HG02642 (cell line): ENCODE data around the gene PCP4L1.
"Not testable (repeated sequence)": the region's sequence is repeated elsewhere in the genome, so short reads cannot be mapped to it uniquely, and the experiment has no call there.

Experiments
- ATAC-seq: cut with Tn5 transposase; IDR thresholded peaks from one replicate; pipeline ENCODE4 v1.9.1; 2021; ENCODE audit warnings: mild to moderate bottlenecking; ENCODE audit not compliant: unreplicated experiment, poor library complexity

The PCP4L1 gene

DNA sequence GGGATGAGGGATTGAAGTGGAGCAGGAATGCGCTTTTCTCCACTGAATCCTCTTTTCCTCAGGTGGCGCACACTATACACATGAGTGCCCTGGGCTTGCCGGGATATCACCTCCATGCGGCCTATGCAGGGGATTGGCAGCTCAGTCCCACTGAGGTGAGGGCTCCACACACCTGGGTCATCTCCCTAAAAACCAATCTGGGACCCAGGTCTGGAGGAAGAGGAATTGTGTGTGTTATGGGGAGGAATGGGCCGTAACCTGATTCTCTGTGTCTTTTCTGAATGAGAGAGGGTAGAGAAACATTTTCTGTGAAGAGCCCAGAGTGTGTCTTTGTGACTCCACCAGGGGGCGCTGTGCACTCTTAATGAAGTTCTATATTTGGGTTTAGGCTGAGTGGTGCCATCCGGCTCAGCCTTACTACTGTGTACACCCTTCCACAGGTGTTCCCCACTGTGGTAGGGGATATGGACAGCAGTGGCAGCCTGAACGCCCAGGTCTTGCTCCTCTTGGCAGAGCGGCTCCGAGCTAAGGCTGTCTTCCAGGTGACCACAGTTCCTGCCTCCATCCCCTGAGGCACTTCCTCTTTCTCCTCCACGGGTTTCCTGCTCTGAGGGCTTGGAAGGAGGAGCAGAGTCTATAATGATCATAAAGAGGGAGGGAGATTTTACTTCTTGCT, 31.2 kb upstream of the PCP4L1 start:
- ATAC-seq = peak; percentile 44

DNA sequence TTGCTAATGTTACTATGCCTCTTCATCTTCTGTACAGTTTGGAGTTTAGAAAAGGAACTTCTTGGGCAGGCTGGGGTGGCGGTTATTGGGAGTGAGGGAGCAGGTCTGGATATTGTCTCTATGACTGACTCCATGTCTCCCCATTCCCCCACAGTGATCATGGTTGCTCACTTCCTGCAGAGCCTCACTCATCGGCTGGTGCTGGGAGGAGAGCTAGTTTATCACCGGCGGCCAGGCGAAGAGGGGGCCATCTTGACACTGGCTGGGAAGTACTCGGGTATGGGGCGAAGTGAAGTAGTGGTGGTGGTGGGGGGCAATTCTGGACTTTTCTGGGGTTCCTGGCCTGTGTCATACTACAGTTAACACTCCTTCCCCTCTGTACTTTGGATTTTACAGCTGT, 30.5 kb upstream of the PCP4L1 start:
- ATAC-seq = no peak

DNA sequence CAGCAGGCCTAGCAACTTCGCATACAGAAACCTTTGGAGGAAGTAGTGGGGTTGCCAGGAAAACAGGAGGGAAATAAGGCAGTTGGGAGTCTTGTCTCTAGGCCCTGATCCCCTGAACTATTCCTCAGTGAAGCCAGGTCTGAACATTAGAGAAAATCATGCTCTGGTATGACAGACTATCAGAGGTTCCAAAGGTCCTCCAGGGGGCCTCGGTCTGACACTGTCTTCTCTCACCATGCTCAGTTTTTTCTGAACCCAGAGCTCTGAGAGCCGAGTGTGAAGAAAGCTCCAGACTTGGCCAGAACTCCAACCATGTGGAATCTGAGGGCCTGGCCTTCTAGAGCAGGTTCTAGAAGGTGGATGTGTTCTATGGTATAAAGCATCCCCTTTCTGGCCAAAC, 28.6 kb upstream of the PCP4L1 start:
- no peak for ATAC-seq

DNA sequence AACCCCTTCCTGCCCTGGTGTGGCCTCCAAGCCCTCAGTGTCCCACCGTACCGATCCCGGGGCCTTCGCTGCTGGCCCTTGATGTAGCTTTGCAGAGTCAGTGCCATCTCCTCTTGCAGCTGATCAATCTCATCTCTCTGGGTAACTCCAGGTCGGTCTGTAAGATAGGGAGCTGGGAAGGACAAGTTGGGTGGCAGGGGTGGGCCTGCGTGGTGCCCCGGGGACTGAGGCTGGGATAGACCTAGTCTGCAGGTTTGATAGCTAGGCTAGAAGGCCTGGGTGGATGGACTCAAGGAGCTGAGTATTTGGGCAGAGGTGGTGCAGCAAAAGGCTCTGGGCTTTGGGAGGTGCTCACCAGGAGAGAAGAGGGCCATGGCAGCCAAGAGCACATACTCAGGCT, 27.8 kb upstream of the PCP4L1 start:
- no peak for ATAC-seq

DNA sequence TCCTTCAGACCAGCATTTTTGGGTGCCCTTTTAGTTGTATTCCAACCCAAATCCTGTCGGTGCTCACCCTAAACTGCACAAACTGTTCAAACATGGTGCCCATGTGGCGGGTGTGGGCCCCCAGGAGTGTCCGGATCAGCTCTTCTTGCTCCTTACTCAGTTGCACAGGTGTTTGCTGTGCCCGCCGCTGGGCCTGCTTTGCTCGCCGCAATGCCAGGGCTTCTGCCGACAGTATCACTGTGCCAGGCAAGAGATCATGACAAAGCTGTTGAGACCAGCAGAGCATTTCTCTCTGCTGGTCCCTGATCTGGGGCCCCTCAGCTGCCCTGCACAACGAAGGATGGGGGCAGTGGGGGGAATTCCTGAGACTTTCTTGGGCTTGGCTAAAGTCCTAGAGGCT, 25.4 kb upstream of the PCP4L1 start:
- ATAC-seq = no peak

DNA sequence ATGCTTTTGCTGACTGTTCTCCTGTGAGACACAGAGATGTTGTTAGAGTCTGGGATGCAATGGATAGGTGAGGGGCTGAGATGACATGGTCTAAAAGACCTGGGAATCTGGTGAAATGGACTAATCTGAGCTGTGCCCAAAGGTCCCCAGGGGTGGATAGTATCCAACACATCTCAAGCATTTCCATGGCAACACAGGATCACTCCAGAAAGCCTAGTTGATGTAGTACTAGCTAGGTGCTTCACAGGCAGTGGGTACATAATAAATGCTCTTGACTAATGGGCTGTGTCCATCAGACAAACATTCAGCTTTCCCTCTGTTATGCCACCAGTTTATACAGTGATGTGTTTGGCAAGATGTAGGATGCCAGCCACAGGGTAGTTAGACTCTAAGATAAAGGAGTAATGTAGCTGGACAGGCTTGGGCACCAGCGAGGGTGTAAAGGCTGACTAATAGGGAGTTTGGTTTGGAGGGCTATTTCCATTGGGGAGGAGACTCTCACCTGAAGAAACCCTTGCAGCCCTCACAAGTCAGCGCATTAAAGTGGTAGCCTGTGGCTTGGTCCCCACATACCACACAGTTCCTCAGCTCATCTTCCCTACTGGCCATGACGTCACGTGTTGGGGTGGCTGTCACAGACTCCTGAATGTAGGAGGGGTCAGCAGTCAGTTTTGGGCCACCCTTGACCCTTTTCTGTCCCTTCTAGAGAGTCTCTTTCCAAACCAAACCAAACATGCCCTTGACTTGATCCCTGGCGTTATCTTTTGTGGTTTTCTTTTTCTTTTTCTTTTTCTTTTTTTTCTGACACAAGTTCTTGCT, 22.4 kb upstream of the PCP4L1 start:
- ATAC-seq = no peak

DNA sequence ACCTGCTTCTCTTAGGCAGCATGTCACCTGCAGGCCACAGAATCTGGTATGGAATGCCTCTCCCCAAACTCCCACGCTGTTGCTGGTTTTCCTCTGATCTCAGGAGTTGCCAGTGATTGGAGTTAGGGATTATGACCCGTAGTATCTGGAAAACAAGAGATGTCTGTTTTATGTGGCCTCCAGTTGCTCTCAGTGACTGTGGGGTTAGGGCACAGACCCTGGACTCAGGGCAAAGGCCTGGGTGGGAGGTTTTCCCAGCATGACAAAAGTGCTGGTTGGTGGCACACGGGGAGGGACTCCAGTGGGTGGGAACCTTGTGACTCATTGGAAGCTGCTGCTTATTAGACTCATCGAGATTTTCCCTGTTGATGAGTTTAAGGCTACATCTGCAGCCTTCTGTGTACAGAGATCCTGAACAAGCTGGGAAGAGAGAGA, 20.5 kb upstream of the PCP4L1 start, which contains the start of gene NR1I3:
NR1I3 (minus strand) TSS at position 165 of the 435 bp plus-strand sequence. CDS start 1,638 bp downstream, outside the sequence.
- no peak for ATAC-seq

DNA sequence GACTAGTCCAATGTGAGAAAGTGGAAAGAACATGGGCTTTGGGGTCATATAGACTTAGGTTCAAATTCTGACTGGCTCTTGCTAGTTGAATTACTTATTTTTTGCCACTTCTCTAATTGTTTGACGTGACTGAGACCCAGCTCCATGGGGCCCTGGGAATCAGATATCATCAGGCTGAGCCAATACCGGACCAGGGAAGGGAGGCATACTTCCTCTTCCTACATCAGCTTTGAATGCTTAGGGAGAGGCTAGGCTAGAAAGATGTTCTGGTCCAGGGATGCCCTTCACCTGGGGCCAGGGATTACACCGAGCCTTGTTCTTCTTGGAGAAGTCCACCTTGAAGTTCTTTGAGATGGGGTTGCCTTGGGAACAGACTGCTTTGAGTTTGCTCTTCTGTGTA, 16.9 kb upstream of the PCP4L1 start:
- no peak for ATAC-seq

DNA sequence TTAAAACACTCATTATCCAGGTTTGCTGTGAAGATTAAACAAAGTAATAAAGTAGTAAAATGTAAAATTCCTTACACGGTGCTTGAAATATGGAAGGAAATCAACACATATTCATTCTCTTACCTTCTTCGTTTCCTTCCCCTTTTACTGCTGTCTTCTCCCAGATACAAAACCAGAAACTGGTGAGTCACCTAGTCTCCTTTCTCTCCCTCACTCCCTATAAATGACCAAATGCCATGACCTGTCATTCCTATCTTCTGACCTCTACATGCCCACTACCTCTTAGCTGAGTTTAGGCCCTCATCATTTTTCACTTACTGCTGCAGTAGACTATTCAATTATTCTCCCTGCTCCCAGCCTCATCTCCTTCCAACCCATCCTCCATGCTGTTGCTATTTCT, 16.2 kb upstream of the PCP4L1 start:
- ATAC-seq = no peak

DNA sequence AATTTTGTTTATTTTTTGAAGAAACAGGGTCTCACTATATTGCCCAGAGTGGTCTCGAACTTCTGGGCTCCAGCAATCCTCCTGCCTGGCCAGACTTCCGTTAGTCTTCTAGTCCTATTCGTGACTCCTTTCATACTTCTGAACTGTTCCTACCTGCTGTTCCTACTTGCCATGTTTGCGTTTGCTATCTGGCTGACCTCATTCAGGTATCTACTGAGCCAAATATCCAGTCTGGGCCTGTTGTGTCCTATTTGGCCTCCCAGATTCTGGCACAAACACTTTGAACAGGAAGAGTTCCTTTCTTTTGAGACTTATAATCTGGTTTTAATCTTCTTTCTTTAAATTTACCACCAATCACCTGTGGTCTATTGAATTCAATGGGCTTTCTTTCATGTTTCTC, 13.7 kb upstream of the PCP4L1 start:
- no peak for ATAC-seq

DNA sequence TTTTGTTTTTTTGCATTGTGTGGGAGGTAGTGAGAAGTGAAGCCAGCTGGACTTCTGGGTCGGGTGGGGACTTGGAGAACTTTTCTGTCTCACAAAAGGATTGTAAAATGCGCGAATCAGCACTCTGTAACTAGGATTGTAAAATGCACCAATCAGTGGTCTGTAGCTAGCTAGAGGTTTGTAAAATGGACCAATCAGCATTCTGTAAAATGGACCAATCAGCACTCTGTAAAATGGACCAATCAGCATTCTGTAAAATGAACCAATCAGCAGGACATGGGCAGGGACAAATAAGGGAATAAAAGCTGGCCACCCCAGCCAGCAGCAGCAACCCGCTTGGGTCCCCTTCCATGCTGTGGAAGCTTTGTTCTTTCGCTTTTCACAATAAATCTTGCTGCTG, 8.4 kb upstream of the PCP4L1 start:
- not testable (repeated sequence) for ATAC-seq

DNA sequence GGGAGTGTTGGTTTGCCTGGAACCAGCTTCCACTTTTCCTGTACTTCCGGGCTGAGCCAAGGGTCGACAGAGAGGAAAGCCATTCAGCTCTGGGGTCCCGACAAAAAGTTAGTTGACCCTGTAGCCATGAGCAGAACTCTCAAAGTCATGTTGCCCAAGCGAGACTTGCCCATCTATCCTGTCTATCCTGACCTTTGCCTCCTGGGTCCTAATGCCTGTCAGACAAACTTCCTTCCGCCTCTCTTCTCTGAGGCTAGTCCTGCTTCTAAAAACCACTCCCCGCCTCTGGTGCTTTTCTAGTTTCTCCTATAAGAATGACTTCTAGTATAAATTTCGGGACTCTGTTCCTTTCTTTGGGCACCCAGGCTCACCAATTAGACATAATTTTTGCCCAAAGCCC, 7.7 kb upstream of the PCP4L1 start:
- no peak for ATAC-seq

DNA sequence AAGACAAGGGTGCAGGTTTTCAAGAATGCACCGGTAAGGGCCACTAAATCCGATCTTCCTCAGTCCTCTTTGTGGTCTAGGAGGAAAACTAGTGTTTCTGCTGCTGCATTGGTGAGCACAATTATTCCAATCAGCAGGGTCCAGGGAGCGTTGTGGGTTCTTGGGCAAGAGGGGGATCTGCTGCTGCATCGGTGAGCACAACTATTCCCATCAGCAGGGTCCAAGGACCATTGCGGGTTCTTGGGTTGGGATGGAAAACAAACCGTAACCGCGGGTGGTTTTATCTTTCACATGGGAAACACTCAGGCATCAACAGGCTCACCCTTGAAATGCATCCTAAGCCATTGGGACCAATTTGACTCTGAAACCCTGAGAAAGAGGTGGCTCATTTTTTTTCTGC, 7.0 kb upstream of the PCP4L1 start:
- ATAC-seq = no peak

DNA sequence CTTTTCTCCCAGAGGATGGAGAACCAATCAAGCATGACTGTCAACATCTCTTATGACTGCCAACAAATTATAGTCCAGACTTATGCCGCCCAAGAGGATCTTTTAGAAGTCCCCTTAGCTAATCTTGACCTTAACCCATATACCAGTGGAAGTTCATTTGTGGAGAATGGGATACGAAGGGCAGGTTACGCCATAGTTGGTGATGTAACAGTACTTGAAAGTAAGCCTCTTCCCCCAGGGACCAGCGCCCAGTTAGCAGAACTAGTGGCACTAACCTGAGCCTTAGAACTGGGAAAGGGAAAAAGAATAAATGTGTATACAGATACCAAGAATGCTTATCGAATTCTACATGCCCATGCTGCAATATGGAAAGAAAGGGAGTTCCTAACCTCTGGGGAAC, 3.2 kb upstream of the PCP4L1 start:
- ATAC-seq = not testable (repeated sequence)

DNA sequence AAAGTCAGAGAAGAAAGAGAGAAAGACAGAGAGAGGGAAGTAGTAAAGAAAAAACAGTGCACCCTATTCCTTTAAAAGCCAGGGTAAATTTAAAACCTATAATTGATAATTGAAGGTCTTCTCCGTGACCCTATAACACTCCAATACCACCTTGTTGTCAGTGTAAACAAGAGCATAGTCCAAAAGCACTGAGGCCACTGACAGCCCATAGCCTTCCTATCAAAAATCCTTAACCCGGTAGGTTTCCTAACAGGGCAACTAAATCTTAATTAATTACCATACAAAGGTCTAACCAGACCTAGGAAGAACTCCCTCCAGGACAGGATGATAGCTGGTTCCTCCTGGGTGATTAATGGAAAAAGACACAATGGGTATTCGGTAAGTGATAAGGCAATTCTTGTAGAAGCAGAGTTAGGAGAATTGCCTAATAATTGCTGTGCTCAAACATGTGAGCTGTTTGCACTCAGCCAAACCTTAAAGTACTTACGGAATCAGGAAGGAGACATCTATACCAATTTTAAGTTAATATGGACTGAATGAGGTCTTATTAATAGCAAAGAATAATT, 2.5 kb upstream of the PCP4L1 start:
- ATAC-seq = not testable (repeated sequence)

DNA sequence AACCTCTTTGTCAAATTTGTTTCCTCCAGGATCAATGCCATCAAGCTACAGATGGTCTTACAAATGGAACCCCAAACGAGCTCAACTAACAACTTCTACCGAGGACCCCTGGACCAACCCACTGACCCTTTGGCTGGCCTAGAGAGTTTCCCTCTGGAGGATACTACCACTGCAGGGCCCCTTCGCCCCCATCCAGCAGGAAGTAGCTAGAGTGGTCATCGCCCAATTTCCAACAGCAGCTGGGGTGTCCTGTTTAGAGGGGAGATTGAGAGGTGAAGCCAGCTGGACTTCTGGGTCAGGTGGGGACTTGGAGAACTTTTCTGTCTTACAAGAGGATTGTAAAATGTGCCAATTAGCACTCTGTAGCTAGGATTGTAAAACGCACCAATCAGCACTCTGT, 1.4 kb upstream of the PCP4L1 start:
- ATAC-seq = not testable (repeated sequence)

DNA sequence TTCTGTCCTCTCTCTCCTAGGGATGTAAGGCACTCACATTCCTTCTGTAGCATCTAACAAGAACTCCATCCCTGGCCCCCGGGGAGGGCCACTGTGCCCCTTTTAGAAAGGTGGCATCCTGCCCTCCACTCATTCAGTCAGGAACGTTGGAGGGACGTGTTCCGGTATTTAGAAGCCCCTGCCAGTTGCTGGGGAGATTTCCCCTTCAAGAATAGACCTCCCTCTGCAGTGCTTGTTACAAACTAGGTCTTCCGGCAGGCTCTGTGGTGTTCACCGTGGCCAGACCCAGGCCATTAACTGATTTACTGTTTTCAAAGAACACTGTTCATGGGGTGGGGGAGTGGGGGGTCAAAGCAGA, 779 bp downstream of the PCP4L1 start:
- no peak for ATAC-seq

DNA sequence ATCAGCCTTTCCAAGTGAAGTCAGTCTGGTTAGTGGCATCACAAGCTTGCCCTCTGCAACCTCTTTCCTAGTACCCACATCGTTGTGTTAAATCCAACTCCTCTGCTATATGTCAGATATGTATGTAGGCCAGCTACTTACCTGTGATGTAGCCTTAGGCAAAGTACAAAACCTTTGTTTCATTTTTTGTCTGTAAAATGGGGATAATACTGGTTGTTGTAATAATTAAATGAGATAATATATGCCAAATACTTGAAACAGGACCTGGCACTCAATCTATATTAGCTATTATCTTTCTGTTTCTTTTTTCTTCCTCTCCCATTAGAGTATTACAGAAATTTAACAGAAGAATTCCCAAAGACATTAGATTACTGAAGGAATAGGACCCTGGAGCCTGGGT, 1.2 kb downstream of the PCP4L1 start:
- no peak for ATAC-seq

DNA sequence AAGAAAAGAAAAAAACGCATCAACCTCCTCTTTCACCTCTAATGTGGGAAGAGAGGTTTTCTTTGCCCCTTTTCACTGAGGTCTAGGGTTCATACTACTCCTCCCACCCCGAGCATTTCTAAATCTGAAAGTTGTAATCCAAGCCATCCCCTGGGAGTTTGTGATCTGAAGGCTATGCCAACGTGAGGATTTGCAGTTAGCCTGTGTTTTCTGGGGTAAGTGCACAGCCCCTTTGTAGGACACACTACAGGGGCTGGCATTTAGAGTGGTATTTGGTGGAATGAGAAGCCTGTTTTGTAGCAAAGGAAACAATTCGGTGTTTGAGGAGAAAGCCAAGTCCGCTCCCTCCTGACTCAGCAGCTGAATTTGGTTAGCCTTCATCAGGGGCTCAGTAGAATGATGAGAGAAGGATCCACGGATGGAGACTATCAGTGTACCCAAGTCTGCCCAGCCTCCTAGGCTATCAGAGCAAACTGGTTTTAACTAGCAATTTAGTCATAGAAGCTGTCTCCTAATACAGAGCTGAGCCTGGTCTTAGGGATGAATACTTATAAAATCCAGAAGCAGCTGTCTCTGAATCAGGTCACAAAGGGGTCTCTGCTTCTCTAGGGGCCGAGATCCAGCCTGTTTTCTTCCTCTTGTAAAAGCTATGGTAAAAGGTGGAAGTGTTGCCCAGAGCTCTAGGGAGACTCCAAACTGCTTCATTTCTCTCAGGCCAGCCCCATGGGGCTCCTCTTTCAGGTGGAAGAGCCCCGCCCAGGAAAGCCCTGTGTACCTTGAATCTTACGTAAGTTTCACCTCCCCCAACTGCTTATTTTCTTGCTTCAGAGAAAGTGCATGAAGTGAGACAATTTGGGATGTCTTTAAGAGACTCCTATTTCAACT, 2.1 kb downstream of the PCP4L1 start:
- ATAC-seq = no peak
